ENCODE results near the gene KDM1A.

Gene KDM1A

GRCh38 chr1:23110391-23110790 is 91.1 kb downstream of the KDM1A start:
- DNase-seq (ENCODE audit: low spot score): no peak

DNA sequence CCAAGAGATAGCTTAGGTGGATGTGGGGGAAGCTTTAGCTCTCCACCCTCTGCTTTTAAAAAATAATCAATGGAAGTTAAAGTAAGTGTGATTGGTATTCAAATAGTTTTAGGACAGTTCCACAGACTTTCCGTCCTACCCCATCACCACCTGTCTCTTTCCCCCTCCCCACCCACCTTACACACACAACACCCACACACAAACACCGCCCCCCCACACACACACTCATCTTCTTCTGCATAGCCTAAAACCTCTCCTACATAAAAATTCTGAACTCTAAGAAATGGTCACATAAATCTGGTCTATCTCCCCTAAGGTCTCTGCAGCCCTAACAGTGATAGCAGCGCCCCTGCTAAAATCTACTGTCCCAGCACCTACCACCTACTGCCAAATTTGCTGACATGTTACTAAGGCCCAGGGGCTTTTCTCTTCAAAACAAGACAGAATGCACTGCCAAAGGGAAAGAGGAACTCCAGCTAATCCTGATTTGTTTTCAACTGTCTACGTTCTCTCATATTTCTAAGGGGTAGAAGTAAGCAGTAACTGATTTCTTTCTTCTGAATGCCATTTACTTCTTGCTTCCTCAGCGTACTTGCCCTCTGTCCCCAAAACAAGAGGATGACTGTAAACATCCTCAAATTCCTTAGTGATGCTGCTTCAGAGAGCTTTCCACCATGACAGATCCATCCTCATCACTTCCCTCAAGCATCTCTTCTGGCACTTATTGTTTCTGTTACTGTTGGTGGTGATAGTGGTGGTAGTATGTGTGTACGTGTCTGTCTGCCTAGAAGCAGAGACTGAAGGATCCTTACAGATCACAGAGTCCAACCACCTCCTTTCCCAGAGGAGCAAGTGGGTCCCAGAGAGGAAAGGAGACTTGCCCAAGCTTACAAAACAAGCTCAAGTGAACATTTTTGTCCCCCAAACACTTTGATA is 92.6 kb downstream of the KDM1A start:
- DNase-seq (ENCODE audit: low spot score): no peak

GRCh38 chr1:23114424-23115079 is 95.3 kb downstream of the KDM1A start:
- no peak for DNase-seq (ENCODE audit: low spot score)

GRCh38 chr1:23116216-23116836 is 97.1 kb downstream of the KDM1A start:
- no peak for DNase-seq (ENCODE audit: low spot score)

GRCh38 chr1:23116921-23117699 is 97.8 kb downstream of the KDM1A start:
- no peak for DNase-seq (ENCODE audit: low spot score)

GRCh38 chr1:23118407-23118806 is 99.1 kb downstream of the KDM1A start:
- DNase-seq (ENCODE audit: low spot score): no peak

DNA sequence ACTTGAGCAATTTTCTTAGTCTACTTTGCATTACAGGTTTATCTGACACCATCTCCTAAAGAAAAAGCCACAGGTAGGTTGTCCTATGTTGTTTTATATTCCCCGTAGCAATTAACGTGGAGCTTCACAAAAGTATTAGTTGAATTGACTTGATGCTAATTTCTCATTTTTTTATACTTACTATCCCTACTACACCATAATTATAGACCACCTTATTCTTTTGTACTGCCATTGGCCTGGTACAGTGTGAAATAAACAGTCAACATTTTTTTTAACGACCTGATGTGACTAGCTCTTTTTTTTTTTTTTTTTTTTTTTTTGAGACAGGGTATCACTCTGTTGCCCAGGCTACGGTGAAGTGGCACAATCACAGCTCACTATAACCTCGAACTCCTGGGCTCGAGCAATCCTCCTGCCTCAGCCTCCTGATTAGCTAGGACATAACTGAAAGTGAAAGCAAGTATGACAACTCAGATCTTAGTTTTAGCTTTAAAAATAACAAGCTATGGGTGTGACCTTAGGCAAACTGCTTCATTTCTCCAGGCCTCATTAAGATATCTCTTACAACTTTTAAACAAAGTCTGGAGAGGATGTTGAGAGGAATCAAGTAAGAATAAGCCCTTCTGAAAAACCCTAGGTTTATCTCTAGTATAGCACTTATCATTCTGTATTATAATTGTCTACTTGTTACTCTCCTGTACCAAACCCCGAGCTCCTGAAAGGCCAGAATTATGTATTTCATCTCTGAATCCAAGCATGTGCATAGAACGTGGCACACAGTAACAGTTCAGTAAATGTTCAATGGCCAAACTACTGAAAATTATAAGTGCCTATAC is 99.9 kb downstream of the KDM1A start:
- no peak for DNase-seq (ENCODE audit: low spot score)

- DNase-seq (ENCODE audit: low spot score): no peak
Observed at GRCh38 chr1:23120383-23120782, 101.1 kb downstream of the KDM1A start.

- DNase-seq (ENCODE audit: low spot score): no peak
Observed at GRCh38 chr1:23122023-23122748, 102.9 kb downstream of the KDM1A start.

DNA sequence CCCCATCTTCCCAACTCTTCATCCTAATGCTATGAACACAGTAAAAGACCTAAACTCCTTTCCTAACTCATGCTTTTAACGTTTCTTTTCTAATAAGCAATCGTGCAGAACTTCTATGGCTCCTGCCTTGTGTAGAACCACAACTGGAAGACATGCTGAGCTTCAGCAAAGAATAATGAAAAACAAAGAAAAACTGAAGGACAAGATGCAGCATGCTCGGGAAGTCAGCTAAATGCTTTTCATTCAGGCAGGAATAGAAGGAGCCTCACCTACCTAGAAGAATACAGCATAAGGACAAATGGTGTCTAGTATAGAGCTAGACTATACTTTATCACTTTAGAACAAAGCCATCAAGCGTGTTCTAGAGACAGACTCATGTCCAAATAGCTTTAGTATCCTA is 103.5 kb downstream of the KDM1A start:
- DNase-seq (ENCODE audit: low spot score): no peak

- DNase-seq (ENCODE audit: low spot score): no peak
Observed at GRCh38 chr1:23123528-23123927, 104.3 kb downstream of the KDM1A start.

DNA sequence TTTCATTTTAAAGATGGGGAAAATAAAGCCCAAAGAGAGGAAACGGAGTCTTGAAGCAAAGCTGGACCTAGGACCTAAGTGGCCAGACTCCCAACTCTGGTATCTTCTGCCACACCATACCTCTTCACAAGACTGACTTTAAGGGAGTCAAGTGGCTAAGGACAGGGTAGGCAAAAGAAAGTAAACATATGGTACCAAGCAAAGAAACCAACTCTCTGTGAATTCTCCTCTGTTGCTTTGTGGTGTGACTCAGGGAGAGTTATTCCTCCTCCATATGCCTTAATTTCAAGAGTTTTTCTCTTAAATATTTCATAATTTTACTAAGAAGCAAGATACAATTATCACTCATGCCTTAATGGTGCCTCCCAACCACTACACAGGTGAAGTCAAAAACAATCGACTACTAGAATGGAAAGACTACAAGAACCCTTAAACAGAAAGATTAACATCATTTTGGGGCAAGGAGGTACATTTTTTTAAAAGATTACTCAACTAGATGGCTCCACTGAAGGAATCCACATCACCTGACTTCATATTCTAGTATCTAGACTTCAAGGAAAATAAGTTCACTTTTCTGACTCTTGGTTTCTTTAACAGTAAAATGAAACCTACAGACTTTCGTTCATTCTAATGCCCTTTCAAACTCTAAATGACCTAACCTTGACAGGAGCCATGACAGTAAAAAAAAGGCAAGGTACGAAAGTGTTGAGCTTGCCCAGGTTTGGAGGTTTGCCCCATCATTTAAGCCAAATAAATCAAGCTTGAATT is 105.2 kb downstream of the KDM1A start:
- DNase-seq (ENCODE audit: low spot score): no peak

- DNase-seq (ENCODE audit: low spot score): no peak
Observed at GRCh38 chr1:23125489-23125888, 106.2 kb downstream of the KDM1A start.

GRCh38 chr1:23126200-23126599 is 106.9 kb downstream of the KDM1A start:
- no peak for DNase-seq (ENCODE audit: low spot score)

DNA sequence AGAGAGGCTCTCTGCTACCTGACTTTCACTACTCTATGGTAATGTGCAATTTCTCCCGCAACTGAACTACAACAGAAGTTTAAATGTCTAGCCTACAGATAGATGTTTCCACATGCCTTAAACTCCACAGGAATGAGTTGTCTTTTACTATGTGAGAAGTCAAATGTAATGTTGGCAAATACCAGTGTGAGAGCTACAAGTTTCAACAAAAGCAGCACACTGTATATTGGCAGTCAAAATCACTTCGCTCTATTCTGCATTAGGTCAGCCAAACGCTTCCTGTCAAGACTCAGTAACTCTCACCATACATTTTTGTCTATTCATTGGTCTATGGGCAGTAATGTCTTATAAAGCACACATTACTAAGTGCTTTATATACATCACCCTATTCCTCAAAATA is 107.5 kb downstream of the KDM1A start:
- no peak for DNase-seq (ENCODE audit: low spot score)

DNA sequence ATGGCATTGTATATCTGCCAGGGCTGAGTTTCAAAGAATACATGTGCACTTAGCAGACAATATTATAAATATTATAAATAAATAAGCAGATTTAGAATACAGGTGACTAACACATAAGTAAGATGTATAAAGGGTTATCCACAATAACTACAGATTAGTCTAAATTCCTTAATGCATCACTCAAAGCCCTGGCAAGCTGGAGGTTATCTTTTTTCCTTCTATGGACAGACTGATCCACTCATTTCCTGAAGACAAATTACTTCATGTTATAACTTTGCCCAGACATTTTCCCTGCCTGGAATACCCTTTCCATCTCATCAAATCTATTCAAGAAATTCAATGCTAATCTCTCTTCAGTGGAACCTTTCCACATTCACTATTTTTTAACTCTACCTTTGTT is 110.6 kb downstream of the KDM1A start:
- DNase-seq (ENCODE audit: low spot score): no peak

DNA sequence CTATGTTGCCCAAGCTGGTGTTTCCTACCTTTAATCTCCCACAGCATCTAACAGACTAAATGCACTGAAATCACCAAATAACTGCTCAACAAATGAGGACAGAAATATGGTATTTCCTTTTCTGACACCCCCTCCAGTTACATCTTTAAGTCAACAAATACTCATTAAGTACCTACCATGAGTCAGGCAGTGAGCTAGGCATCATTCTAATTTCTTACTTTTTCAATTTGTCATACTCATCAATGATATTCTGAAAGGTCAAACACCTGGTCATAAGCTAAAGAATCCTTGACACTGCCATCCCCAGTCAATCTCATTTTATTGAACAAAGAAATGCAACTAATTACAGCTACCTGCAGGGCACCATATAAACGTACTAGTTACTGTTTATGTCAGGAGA is 112.8 kb downstream of the KDM1A start:
- no peak for DNase-seq (ENCODE audit: low spot score)
